Amniotic stem cell (primary cell): ENCODE results near the gene LRRC74B.
"Not testable (repeated sequence)": the region's sequence is repeated elsewhere in the genome, so short reads cannot be mapped to it uniquely, and the experiment has no call there.

Experiments
- DNase-seq: peaks from one replicate; lab custom pipeline; 2025; lab: John Stamatoyannopoulos, UW

Gene LRRC74B

DNA sequence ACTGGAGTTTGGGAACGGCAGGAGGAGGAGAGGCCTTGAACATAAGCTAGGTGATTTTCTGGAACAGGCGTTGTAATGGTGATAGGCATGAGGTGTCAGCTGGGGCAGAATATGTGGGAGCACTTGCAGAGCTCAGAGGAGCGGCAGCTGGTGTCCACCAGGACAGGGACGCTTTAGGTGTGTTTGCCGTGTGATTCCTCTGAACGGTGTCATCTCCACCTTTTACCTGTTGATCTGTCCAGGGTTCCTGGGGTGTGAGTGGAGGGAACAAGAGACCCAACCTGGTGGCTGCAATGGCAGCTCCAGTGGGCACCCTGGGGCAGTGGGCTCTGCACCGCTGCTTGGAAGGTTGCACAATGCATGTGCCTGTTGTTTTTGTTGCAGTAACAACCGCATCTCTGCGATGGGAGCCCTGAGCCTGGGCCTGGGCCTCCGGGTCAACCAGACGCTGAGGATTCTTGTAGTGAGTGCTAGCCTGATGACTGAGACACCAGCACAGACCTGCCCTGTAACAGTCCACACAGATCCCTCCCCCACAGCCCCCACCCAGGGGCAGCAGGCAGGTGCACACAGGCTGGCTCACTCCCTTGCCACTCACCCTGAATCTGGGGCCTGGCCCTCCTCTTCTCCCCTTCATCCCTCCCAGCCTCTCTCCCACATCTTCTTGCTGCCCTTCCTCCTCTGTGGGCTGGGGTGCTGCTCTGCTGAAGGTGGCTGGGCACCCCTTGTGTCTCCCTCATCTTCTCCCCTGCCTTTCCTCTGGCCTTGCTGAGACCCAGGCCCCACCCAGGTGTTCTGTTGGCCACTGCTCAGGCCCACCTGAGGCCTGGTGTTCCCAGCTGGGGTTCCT lies 9.2 kb downstream of the LRRC74B start:
- DNase-seq, result no peak

DNA sequence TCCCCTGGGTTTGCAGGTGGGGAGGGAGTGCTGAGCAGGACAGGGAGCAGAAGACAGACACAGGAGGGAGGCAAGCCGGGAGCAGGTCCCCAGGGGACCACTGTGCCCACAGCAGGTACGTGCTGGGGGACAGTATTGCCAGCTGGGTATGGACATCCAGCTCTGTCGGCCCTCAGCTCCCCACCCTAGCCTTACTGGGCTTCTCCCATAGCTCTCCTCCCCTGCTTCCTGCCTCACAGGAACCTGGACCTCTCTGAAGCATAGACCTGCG lies 9.8 kb downstream of the LRRC74B start:
- DNase-seq, result no peak

DNA sequence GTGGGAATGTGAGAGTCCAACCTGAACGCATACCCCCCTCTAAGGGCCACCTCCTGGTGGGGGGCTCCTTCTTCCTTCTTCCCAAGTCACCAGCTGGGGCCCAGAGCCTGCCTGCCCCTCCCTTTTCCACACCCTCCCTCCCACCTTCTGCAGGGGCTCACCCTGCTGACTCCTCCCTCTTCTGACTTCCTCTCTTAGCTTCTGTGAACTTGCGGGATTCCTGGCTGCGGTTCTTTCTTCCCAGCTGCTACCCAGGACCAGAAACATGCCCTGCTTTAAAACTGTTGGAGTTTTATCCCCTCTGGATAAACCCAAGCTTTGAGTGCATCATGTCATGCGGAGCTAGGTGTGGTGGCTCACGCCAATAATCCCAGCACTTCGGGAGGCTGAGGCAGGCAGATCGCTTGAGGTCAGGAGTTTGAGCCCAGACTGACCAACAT lies 10.2 kb downstream of the LRRC74B start:
- no peak for DNase-seq

DNA sequence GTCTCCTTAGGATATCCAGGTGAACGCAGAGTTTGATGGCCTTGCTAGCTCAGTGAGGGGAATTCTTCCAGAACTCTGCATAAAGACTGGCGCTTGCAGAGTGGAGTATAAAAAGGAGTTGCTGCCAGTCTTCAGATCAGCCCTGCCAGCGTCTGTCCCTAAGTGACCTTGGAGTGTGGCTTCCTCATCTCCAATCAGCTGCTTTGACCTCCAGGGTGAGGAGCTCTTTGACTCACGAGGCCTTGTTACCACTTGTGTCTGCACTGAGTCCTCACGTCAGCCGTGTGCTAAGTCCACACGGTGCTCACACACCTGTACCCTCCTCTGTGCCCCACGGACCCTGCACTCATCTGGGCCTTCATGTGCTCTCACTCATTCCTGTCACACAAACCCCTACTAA lies 14.6 kb downstream of the LRRC74B start:
- not testable (repeated sequence) for DNase-seq

DNA sequence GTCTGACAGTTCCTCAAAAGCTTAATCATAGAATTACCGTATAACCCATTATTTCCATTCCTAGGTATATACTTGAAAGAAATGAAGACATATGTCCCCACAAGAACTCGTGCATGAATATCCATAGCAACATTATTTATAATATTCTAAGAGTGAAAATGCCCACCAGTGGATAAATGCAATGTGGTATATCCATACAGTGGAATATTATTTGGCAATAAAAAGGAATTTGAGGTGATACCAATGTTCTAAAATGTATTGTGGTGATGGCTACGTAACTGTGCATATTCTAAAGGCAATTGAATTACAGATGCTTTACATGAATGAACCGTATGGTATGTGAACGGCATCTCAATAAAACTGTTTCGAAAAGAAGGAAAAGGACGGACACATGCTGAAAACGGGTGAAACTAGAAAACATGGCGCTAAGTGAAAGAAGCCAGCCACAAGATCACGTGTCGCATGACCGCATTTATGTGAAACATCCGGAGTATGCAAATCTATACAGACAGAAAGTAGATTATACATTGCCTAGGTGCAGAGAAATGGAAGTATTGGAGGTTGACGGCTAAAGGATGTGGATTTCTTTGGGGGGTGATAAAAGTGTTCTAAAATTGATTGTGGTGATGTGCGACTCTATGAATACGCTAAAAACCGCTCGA lies 16.0 kb downstream of the LRRC74B start:
- not testable (repeated sequence) for DNase-seq

DNA sequence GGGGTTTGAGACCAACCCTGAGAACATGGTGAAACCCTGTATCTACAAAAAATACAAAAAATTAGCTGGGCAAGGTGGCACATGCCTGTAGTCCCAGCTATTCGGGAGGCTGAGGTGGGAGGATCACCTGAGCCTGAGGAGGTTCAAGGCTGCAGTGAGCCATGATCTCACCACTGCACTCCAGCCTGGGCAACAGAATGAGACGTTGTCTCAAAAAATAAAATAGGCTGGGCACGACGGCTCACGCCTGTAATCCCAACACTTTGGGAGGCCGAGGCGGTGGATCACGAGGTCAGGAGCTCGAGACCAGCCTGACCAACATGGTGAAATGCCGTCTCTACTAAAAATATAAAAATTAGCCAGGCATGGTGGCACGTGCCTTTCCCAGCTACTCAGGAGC lies 18.7 kb downstream of the LRRC74B start:
- not testable (repeated sequence) for DNase-seq

DNA sequence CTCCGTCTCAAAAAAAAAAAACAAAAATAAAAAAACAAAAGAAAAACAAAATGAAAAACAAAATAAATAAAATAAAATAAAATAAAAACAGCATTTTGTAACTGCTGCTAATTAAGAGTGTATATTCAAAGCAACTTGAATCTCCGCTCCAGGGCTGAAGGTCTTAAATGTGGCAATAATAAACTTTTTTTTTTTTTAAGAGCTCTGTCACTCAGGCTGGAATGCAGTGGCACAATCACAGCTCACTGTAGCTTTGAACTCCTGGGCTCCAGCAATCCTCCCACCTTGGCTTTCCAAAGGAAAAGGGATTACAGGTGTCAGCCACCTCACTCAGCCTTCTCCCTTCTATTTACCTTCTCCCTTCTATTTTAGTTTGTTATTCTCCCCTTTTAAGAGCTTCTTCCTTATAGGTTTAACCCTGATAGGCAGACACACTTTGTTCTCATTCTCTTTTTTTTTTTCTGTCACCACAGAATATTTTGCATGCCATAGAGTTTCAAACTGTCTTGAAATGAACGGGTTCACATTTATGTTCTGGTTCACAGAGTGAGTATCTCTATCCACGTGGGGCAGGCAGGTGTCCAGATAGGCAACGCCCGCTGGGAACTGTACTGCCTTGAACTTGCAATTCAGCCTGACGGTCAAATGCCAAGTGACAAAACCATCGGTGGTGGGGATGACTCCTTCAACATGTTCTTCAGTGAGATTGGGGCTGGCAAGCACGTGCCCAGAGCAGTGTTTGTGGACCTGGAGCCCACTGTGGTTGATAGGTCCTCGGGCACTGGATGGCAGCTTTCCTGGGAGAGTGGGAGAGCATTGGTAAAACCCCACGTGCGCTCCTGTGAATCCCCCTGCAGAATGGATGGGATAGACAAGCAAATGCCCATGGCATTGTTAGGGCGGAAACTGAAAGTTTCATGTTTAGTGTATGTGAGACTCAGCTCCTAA lies 19.4 kb downstream of the LRRC74B start:
- DNase-seq, result no peak

DNA sequence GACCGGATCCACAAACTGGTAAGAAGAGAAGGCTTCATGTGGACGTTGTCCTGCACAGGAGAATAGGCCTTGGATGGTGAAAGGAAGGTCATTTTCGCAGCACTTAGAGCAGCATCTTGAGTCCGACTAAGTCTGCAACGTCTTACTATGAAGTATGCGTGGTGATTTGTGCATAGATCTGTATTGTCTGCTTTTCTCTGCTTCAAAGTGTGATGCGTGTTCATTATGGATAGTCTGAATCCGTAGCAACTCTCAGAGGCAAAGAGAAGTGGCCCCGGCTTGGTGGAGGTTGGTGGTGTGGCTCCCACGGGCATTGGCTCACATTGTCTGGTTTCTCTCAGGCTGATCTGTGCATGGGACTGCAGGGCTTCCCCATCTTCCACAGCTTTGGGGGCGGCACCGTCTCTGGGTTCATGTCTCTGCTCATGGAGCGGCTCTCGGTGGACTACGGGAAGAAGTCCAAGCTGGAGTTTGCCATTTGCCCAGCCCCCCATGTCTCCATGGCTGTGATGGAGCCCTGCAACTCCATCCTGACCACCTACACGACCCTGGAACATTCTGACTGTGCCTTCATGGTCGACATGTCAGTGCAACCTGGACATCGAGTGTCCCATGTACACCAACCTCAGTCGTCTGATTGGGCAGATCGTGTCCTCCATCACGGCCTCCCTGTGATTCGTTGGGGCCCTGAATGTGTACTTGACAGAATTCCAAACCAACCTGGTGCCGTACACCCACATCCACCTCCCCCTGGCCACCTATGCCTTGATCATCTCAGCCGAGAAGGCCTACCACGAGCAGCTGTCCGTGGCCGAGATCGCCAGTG lies 21.5 kb downstream of the LRRC74B start:
- no peak for DNase-seq

DNA sequence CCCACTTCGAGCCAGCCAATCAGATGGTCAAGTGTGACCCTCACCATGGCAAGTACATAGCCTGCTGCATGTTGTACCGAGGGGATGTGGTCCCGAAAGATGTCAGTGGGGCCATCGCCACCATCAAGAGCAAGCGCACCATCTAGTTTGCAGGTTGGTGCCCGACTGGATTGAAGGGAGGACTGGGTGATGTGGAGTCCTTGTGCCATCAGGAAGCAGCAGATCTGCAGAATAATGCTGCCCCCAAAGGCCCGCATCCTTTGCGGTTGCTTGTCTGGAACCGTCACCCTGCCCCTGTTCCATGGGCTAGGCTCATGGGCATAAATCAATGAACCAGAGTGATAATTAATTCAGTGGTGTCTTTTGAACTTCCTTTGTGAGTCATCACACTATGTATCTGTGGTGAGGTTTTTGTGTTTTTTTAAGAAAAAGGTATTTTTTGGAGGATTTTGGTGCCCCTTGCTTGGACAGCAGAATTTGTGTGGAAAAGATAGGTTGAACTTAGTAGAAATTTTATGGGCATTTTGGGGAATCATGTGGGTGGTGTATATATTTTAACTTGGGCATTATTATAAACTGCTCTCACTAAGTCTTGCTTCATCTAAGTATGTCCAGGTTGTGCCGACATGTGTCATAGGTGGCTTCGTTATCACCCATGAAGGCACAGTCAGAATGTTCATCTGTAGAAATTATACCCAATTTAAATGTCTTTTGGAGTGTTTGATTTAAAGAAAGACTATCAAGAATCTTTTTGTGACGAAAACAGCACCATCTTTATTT lies 22.3 kb downstream of the LRRC74B start:
- no peak for DNase-seq

DNA sequence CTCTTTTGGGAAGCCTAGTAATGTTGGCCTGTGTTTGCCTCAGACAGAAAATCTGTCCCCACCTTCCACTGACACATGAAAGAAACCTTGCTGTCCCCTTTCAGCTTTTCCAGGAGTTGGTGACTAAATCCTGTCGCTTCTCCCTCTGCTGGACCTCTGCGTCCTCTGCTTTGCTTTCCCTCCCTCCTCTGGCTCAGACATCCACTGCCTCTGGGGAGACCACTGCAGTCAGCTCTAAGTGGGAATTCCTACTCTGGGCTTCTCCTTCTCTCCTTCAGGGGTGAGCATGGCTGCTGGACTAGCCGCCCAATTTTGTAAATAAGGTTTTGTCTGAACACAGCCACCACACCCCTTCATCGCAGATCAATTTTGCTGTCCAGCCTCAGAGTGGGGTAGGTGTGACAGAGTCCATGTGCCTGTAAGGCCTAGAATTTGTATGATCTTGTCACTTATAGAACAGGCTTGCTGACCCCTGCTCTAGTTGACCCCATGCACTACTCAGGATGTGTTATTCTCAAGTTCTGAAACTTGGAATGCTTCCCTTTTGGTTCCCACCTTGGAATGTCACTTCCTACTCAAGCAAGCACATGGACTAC lies 23.0 kb downstream of the LRRC74B start:
- no peak for DNase-seq

DNA sequence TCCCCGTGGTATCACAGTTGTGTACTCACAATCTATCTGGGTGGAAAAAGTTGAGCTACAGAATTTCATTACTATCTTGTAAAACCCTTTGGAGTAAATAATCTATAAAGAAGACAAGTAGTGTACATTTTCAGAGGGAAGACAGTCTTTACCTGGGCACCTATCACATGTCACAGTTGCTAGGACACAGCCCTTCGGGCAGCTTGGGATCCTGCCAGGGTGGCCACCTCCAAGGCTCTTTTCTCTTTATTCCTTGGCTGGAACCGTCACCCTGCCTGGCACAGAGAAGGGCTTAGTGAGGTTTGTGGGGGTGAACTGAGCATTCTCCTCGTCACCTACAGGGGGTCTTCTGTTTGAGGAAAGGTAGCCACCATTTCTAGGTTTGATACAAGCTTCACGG lies 23.6 kb downstream of the LRRC74B start:
- DNase-seq, result no peak

DNA sequence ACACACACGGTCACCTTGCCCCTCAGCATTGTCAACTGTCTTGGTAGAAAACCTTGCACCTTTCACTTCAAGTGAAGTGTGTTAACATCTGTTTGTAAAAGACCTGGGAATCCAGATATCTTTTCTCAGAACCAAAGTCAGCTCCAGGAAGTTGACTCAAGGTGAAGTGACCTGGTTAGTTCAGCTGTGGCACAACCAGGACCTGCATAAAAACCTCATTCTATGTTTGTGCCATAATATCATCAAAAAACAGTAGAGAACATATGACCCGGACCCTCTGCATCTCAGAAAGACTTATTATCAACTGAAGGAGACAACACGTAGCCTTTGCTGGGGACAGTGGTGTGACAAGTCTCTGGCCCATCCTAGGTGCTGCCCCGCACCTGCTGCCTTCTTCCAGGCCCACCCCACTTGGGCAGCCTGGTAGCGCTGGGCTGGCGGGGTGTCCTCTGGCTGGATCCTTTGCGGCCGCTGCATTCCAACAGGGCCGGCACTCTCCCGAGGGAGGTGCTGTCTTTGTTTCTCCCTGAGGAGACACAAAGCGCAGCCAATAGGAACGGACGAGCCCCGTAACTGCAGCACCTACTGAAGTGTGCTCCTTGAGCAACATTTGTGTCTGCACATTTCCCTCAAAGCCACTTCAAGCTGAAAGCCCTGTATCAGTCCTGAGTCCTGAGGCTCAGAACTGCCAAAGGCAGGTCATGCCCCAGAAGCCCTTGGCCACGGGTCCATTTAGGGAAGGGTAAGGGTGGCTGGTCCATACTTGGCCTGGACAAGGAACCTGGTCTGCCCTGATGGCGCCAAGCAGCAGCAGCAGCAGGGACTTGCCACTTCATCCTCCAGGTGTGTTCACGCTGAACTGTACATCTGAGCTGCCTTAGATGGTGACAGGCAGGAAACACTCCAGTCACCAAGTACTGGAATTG lies 25.2 kb downstream of the LRRC74B start:
- DNase-seq, result no peak

DNA sequence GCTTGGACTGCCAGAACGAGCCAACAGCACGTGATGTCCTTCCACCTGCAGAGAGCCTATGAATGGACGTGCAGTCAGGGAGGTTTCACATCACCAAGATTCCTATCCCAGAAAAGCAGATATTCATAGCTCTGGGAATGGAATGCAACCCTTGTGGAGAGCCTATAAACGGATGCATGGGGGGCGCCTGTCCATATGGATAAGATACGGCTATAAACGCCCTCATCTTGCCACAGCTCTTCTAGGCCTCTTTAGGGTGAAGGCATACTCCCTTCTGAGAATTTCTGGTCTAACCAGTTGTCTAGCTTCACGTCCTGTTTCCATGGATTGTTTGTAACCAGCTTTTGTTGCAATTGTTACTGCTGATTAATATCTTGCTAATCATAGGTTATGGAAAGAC lies 26.1 kb downstream of the LRRC74B start:
- DNase-seq, result not testable (repeated sequence)

DNA sequence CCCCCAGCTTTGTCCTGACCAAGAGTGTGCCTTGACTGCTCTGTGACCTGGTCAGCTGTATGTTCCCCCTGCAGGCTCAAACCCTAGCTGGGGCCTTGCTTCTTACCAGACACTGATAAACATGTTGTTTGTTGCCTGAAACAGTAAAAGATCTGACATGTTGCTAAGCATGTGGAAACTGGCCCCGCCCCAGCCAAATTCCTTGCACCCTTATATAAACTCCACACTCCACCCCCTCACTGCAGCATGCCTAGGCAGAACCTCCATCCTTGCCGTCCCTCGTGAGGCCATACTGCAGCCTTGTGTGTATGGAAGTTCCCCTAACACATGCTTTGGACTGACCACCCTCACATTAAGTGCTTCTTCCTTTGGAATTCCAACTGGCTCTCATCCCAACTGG lies 27.3 kb downstream of the LRRC74B start:
- DNase-seq, result no peak

DNA sequence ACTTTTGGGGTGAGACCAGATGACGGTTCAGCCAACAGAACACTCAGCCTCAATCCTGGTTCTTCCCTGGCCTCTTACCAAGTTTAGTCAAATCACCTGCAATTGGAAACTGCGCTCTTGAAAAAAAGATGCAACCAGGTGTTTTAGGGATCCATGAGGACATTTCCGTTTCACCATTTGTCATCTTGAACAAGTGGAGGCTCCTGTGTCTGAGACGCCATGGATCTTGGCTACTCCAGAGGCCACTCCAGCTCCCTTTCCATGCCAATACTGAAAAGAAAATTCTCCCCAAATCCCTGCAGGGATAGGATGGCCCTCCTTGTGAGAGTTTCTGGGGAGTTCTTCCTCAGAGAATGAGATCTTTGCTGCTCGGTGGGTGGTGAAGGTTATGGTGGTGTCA lies 27.7 kb downstream of the LRRC74B start:
- no peak for DNase-seq

DNA sequence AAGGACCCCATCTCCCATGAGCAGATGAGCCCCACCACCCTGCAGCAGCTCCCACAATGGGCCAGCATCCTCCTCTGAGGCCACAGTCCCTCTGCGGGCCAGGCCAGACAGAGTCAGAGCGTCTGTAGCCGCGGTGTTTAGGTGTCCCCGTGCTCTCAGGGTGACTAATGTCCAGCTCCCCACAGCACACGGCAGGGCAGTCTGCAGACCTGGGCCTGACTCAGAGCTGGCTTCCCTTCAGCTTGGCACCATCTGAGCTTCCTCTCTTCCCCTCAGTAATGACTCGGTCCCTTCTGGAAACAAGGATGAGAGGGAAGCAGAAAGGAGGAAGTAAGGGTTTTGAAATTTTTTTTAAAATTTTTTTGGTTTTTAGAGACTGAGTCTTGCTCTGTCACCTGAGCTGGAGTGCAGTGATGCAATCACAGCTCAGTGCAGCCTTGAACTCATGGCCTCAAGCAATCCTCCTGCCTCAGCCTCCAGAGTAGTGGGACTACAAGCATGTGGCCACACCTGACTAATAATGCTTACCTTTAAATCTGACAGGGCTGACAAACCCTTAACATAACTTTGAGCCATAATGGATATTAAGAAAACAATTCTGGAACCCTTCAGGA lies 28.5 kb downstream of the LRRC74B start:
- DNase-seq, result peak; percentile 22

DNA sequence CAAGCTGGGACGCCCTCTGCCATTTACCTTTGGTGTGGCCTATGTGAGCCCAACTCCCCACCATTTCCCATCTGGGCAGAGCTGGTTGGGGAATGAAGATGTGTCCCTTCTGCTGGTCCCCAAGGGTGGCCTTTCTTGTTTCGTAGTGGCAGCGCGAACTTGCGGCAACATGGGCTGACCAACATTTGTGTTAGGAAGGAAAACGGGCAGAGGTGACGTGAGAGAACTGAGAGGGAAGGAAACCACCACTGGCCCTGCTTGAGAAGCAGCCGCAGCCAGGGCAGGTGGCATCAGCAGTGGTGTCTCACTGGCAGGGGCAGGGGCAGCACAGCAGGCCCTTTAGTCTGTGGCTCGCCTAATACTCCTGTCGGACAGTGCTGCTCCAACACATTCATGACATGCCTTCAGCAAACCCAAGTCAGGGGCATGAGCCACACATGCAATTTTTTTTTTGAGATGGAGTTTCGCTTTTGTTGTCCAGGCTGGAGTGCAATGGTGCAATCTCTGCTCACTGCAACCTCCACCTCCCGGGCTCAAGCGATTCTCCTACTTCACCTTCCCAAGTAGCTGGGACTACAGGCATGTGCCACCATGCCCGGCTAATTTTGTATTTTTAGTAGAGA lies 29.9 kb downstream of the LRRC74B start:
- no peak for DNase-seq

DNA sequence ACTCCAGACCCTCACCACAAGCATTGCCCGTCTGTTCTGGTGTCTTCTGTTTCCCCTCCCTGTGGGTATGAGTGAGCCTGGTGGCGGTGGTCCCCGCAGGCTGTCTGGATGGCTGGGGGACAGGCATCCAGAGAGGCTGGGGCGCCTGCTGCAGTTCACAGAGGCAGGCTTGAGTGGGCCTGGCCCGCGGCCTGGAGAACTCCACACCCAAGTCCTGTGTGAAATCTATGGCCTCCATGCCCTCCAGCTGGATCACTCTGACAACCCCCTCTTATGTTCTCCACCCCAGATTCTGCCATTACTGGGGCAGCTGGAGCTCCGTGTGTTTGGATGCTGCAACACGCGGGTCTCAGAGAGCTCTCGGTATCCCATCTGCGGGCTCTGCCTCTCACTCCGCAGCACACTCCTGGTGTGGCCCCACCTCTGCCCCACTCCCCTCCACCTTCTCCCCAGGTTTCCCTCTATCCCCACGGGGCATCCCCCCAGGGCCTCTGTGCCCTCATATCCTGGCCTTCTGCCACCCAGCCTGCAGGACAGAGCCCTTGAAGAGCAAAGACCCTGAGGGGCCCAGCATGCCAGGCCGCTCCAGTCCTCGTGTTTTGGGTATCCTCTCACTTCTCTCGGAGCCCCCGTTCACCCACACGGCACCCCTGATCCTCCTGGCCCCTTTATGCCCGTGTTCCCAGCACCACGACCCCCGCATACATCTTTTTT lies 31.3 kb downstream of the LRRC74B start:
- DNase-seq, result no peak
